ENCODE measurements around the gene SLC22A14.
"Not testable (repeated sequence)": the region's sequence is repeated elsewhere in the genome, so short reads cannot be mapped to it uniquely, and the experiment has no call there.

Gene SLC22A14

DNA sequence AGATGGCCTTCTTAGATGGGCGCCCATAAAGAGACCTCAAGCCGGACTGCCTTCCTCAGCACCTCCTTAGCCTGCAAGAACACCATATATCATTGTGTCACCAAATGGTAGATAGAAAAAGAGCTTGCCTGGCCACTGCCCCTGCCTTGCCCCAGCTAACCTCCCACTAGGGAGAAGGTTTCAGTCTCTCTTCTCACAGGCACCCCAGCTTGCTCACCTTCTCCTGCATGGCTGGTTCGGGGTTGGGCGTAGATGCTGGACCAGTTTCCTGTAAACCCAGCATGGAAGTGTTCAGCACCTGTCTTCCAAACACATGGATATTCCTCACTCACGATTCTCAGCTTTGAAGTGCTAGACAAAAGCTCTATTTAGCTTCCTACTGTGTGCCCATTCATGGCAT, 3.3 kb upstream of the SLC22A14 start:
- Mint-ChIP-seq H3K4me1 (no peaks in the 10 kb centered on the region), H3K36me3 (peaks cover 10% of the 10 kb centered on the region), H3K27me3 (no peaks in the 10 kb centered on the region), H3K4me3 (no peak overlapping the region), H3K27ac (no peak overlapping the region), H3K9me3 (no peaks in the 10 kb centered on the region)
- ATAC-seq (ENCODE audit: low read depth) (no peak), DNase-seq (ENCODE audit: low spot score in 2 of 2) (no peak)

DNA sequence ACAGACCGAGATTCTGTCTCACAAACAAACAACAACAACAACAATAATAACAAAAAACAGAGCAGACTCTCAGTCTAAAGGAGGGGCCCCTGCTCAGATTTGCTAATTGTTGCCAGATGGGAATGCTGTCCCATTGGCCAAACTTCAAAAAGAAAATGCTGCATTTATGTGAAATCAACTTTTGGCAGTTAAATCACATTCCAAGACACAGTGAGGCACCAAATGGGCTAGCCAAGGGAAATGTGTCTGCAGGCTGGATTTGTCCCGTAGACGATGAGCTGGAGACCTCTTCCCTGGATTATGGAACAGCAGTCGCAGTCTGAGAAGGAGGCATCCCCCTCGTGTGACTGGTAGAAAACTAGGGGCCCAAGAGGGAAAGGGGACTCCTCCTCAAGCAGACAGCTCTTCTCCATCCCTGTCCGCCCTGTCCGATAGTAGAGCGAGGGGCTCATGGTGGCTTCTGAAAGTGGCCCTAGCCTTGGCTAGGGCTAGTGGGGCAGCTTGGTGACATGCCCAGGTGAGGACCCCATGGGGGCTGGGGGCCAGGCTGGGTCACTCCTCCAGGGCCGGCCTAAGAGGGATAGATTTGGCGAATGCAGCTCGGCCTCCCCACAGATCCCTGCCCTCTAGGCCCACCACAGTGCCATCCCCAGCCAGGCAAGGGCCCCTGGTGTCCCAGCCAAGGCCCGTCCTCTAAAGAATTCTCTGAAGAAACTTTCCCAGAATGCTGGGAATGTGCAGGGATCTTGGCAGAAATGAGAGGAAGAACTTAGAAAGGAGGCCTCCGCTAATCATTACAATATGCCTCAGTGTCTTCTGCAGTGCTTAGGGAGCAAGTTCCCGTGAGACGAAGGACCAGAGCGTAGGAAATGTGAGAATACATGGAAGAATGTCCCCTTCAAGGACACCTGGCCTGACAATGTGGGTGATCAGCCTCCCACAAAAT, 2.0 kb downstream of the SLC22A14 start:
- no peaks in the 10 kb centered on the region for H3K9me3 Mint-ChIP-seq
- H3K4me1 Mint-ChIP-seq: no peaks in the 10 kb centered on the region
- ATAC-seq (ENCODE audit: low read depth): no peak
- no peak overlapping the region for H3K4me3 Mint-ChIP-seq
- DNase-seq (ENCODE audit: low spot score in 2 of 2): no peak
- no peak overlapping the region for H3K27ac Mint-ChIP-seq
- peaks cover under 1% of the 10 kb centered on the region for H3K27me3 Mint-ChIP-seq
- H3K36me3 Mint-ChIP-seq: peaks cover under 1% of the 10 kb centered on the region

DNA sequence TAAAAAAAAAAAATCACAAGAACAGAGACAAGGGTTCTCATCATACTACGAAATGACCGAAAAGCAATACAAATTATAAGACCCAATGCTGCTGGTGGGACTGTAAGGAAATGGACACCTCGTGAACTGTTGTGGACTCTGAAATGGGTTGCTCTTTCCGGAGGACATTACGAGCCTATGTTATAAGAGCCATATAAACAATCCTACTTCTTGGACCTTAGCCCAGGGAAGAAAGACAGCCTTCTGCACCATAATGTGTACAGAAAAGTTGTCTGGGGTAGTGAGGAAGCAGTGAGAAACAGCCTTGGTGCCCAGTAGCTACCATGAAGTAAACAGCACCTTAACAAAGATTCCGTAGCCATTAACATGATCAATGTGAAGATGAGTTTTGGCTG, 2.7 kb downstream of the SLC22A14 start:
- no peak overlapping the region for H3K27ac Mint-ChIP-seq
- H3K4me1 Mint-ChIP-seq: no peaks in the 10 kb centered on the region
- no peaks in the 10 kb centered on the region for H3K36me3 Mint-ChIP-seq
- H3K9me3 Mint-ChIP-seq: no peaks in the 10 kb centered on the region
- H3K4me3 Mint-ChIP-seq: no peak overlapping the region
- peaks cover 3% of the 10 kb centered on the region for H3K27me3 Mint-ChIP-seq
- no peak for DNase-seq (ENCODE audit: low spot score in 2 of 2)
- no peak for ATAC-seq (ENCODE audit: low read depth)

DNA sequence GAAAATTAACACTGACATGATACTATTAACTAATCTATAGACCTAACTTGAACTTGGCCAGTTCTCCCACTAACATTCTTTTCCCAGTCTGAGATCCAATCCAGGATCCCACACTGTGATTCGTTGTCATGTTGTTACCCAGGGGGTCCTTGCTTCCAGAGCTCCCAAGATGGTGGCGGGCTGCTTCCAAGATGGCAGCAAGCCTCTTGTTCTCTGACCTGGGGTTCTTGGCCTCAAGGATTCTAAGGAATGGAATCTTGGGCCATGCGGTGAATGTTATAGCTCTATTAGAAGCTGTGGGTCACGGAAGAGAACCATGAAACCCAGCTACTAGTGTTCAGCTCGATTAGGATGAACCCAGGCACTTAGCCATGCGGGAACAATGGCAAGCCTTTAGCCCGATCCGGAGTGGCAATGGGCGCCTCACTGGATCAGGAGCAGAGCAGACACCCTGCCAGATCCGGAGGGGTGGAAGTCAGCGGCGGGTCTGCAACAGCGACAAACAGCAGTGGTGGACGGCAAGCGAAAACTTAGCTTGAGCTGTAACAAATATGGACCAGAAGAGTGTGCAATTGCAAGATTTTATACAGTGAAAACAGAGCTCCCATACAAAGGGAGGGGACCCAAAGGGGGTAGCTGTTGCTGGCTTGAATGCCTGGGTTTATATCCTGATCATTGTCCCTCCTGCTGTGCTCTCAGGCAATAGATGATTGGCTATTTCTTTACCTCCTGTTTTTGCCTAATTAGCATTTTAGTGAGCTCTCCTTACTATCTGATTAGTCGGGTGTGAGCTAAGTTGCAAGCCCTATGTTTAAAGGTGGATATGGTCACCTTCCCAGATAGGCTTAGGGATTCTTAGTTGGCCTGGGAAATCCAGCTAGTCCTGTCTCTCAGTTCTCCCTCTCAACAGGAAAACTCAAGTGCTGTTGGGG, 7.5 kb downstream of the SLC22A14 start:
- H3K27ac Mint-ChIP-seq; H3K4me3 Mint-ChIP-seq; H3K36me3 Mint-ChIP-seq; H3K9me3 Mint-ChIP-seq; H3K27me3 Mint-ChIP-seq; H3K4me1 Mint-ChIP-seq; DNase-seq (ENCODE audit: low spot score in 2 of 2); ATAC-seq (ENCODE audit: low read depth): not testable (repeated sequence)

DNA sequence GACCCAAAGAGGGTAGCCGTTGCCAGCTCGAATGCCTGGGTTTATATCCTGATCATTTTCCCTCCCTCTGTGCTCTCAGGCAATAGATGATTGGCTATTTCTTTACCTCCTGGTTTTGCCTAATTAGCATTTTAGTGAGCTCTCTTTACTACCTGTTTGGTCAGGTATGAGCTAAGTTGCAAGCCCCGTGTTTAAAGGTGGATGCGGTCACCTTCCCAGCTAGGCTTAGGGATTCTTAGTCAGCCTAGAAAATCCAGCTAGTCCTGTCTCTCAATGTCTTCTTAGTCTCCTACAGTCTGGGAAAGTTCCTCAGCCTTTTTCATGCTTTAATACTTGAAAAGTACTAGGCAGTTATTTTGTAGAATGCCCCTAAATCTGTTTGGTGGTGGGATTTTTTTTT, 15.0 kb downstream of the SLC22A14 start:
- H3K9me3 Mint-ChIP-seq; ATAC-seq (ENCODE audit: low read depth); H3K4me1 Mint-ChIP-seq; DNase-seq (ENCODE audit: low spot score in 2 of 2); H3K4me3 Mint-ChIP-seq; H3K36me3 Mint-ChIP-seq; H3K27me3 Mint-ChIP-seq; H3K27ac Mint-ChIP-seq: not testable (repeated sequence)

DNA sequence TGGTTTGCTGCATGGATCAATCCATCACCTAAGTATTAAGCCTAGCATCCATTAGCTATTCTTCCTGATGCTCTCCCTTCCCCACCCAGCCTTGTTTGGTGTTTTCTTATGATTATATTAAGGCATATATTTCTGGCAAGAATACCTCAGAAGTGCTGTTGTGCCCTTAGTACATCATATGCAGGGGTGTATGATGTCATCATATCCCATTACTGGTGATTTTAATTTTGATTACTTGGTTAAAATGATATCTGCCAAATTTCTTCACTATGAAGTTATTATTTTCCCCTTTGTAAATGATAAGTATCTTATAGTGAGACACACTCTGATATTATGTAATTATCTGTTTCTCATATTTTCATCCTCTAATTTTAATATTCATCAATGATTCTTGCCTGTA, 15.4 kb downstream of the SLC22A14 start:
- Mint-ChIP-seq H3K4me1 (peaks cover 4% of the 10 kb centered on the region), H3K36me3 (no peaks in the 10 kb centered on the region), H3K27ac (no peak overlapping the region)

DNA sequence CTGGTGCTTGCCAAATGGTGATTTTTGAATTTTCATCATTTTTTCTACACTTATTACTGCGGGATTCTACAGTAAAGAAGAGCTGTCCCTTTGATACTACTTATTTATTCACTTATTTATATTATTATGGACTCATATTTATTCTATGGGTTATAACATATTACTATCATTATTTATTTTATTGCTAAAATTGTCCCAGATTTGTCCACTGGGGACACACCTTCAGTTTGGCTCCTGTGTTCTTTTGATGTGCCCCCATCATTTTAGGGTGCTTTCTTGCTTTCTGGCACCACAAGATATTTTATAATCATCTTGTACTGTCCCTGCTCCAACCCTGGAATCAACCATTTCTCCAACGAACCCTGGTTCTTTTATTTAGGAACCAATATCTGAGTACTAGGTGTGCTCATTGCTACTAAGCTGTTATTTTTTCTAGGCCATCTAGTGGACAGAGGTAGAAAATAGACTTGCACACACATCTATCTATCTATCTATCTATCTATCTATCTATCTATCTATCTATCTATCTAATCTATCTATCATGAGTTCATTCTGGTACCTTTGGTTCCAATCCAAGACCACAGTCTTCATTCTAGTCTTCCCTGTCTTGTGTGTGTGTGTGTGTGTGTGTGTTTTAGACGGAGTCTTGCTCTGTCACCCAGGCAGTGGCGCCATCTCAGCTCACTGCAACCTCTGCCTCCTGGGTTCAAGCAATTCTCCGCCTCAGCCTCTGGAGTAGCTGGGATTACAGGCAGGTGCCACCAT, 16.0 kb downstream of the SLC22A14 start:
- peaks cover 9% of the 10 kb centered on the region for H3K27me3 Mint-ChIP-seq
- peaks cover 4% of the 10 kb centered on the region for H3K4me1 Mint-ChIP-seq
- no peak overlapping the region for H3K4me3 Mint-ChIP-seq
- ATAC-seq (ENCODE audit: low read depth) (peak; percentile 59), DNase-seq (ENCODE audit: low spot score in 2 of 2) (no peak)
- no peaks in the 10 kb centered on the region for H3K9me3 Mint-ChIP-seq
- H3K27ac Mint-ChIP-seq: no peak overlapping the region
- no peaks in the 10 kb centered on the region for H3K36me3 Mint-ChIP-seq

More for the DNA sequence above, 15.4 kb downstream of the SLC22A14 start:
- peaks cover 9% of the 10 kb centered on the region for H3K27me3 Mint-ChIP-seq
- H3K9me3 Mint-ChIP-seq: no peaks in the 10 kb centered on the region
- H3K4me3 Mint-ChIP-seq: no peak overlapping the region
- no peak for ATAC-seq (ENCODE audit: low read depth)
- DNase-seq (ENCODE audit: low spot score in 2 of 2): no peak

DNA sequence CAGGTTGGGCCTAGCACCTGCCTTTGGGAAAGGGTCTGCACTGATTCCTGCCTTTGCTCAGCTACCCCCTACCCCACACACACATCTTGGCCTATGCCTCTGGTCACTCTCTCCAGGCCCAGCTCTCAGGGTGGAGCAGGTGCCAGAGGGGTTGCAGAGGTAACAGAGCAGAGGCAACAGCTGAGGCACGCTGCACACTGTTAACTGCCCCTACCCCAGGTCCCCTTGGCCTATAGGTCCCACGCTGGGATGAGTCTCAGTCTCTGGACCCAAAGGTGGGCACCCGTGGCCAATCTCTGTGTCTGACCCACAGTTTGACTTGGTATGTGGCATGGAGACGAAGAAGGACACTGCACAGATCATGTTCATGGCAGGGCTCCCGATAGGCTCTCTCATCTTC, 24.8 kb downstream of the SLC22A14 start:
- no peak overlapping the region for H3K4me3 Mint-ChIP-seq
- H3K27me3 Mint-ChIP-seq: peaks cover 21% of the 10 kb centered on the region
- H3K4me1 Mint-ChIP-seq: no peaks in the 10 kb centered on the region
- ATAC-seq (ENCODE audit: low read depth): no peak
- H3K9me3 Mint-ChIP-seq: peaks cover 4% of the 10 kb centered on the region
- H3K36me3 Mint-ChIP-seq: no peaks in the 10 kb centered on the region
- DNase-seq (ENCODE audit: low spot score in 2 of 2): no peak
- H3K27ac Mint-ChIP-seq: no peak overlapping the region

DNA sequence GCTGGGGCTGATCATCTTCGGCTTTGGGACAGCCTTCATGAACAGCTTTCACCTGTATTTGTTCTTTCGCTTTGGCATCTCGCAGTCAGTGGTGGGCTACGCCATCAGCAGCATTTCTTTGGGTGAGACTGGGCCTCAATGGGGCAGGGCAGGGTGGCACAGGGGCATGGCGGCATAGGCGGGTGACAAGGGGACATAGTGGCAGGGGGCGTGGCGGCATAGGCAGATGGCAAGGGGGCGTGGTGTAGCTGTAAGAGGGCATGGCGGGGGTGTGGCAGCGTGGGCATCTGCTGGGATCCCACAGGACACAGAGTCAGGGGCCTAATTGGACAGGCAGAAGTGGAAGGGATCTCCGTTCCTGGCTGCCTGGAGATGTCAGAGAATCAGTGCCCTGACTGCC, 25.5 kb downstream of the SLC22A14 start:
- Mint-ChIP-seq H3K9me3 (peaks cover 4% of the 10 kb centered on the region), H3K4me1 (no peaks in the 10 kb centered on the region), H3K27me3 (peaks cover 26% of the 10 kb centered on the region), H3K36me3 (no peaks in the 10 kb centered on the region), H3K4me3 (no peak overlapping the region), H3K27ac (no peak overlapping the region)
- DNase-seq (ENCODE audit: low spot score in 2 of 2) (no peak), ATAC-seq (ENCODE audit: low read depth) (no peak)

DNA sequence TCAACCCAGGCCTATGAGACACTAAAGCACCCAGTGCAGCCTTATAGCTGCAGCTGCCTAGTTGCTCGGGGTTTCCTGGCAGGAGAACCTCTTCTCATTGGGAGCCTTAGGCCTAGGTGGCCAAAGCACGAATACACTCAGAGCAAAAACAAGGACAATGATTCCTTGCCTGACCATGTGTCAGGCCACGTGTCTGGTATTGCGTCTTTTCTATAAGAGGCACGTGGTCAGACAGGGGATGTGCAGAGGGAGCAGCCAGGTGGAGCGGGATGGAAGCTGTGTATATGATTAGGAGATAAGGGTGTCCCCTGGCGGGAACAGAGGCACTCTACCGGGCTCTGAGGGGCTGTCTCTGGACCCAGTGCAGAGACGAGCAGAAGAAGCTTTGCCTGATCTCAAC, 26.4 kb downstream of the SLC22A14 start:
- Mint-ChIP-seq H3K27ac (no peak overlapping the region), H3K27me3 (peaks cover 29% of the 10 kb centered on the region), H3K4me3 (no peak overlapping the region), H3K36me3 (no peaks in the 10 kb centered on the region), H3K9me3 (peaks cover 4% of the 10 kb centered on the region), H3K4me1 (no peaks in the 10 kb centered on the region)
- no peak for ATAC-seq (ENCODE audit: low read depth)
- DNase-seq (ENCODE audit: low spot score in 2 of 2): no peak

DNA sequence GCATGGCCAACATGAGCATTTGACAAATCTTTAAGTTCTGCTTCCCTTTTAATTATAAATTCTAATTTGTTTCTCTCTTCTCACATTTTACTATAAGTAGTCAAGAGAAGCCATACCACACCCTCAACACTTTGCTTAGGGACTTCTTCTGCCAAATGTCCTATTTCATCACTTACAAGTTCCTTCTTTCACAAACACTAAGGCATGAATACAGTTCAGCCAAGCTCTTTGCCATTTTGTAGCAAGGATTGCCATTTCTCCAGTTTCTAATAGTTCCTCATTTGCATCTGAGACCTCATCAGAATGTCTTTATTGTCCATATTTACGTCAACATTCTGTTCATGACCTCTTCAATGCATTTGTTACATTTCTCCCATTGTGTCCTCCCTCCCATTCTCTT, 29.4 kb downstream of the SLC22A14 start:
- no peaks in the 10 kb centered on the region for H3K36me3 Mint-ChIP-seq
- H3K9me3 Mint-ChIP-seq: no peaks in the 10 kb centered on the region
- ATAC-seq (ENCODE audit: low read depth) (no peak), DNase-seq (ENCODE audit: low spot score in 2 of 2) (no peak)
- no peaks in the 10 kb centered on the region for H3K4me1 Mint-ChIP-seq
- no peak overlapping the region for H3K27ac Mint-ChIP-seq
- H3K4me3 Mint-ChIP-seq: no peak overlapping the region
- peaks cover 28% of the 10 kb centered on the region for H3K27me3 Mint-ChIP-seq

DNA sequence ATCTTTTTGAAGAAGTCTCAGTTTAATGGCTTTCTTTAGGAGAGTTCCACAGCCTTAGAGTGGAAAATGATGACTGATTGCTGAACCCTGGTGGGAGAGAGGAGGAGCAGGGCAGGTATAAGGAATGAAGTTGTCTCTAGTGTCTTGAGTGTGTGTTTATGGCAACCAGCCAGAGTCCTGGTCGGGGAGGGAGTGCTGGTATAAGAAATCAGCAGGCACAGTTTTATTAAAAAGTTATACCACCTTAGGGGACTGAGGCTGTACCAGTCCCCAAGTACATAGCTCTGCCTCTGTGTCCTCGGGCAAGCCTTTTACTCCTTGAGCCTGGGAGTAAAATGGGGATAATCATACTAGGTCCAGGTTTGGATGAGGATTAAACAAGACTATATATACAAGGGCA, 29.8 kb downstream of the SLC22A14 start:
- Mint-ChIP-seq H3K27me3 (peaks cover 31% of the 10 kb centered on the region), H3K4me1 (no peaks in the 10 kb centered on the region), H3K36me3 (no peaks in the 10 kb centered on the region), H3K27ac (no peak overlapping the region), H3K9me3 (no peaks in the 10 kb centered on the region), H3K4me3 (no peak overlapping the region)
- no peak for ATAC-seq (ENCODE audit: low read depth)
- DNase-seq (ENCODE audit: low spot score in 2 of 2): no peak

DNA sequence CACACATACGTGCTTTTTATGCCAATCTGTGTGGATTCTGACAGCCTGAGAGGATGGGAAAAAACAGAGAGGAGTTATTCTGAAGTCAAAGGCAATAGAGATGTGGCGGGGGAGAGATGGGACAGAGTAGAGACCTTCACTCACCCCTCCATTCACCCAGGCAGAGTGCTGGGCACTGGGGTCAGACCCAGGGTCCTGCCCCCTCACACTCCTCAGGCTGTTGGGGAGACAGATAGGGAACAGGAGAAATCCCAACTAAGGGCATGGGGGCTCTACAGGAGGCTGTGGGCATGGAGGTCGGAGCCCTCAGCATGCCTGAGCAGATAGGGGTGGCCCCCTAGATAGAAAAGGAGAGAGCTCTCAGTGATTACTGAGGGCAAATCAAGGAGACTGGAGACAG, 30.3 kb downstream of the SLC22A14 start:
- H3K27me3 Mint-ChIP-seq: peaks cover 31% of the 10 kb centered on the region
- DNase-seq (ENCODE audit: low spot score in 2 of 2) (no peak), ATAC-seq (ENCODE audit: low read depth) (no peak)
- no peaks in the 10 kb centered on the region for H3K9me3 Mint-ChIP-seq
- H3K27ac Mint-ChIP-seq: no peak overlapping the region
- no peaks in the 10 kb centered on the region for H3K36me3 Mint-ChIP-seq
- no peaks in the 10 kb centered on the region for H3K4me1 Mint-ChIP-seq
- H3K4me3 Mint-ChIP-seq: no peak overlapping the region

DNA sequence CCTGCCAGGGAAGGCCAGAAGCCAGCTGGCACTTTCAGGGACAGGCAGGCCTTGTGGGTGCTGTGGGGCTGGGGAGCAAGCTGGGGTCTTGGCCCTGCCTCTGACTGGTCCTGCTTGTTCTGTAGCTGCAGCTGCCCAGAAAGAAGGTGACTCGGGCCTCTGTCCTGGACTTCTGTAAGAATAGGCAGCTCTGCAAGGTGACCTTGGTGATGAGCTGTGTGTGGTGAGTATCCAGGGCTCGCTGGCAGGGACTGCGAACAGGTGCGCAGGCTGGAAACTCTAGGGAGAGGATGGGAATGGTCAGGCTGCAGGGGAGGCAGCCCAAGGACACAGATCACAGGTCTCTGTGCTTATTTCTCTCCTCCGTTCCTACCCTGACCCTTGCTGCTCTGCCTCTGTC, 31.2 kb downstream of the SLC22A14 start:
- H3K27ac Mint-ChIP-seq: no peak overlapping the region
- peaks cover 27% of the 10 kb centered on the region for H3K27me3 Mint-ChIP-seq
- no peak overlapping the region for H3K4me3 Mint-ChIP-seq
- ATAC-seq (ENCODE audit: low read depth) (no peak), DNase-seq (ENCODE audit: low spot score in 2 of 2) (no peak)
- no peaks in the 10 kb centered on the region for H3K9me3 Mint-ChIP-seq
- no peaks in the 10 kb centered on the region for H3K4me1 Mint-ChIP-seq
- H3K36me3 Mint-ChIP-seq: no peaks in the 10 kb centered on the region
